SK-N-MC (cell line): ENCODE measurements around the gene KLK10.

Experiments
- DNase-seq: peaks from one replicate; pipeline ENCODE4 v3.0.0-alpha.2; 2011; ENCODE audit warnings: low read depth, low spot score
- H3K27ac ChIP-seq: fragments of 200-600 bp; sonication (generic); 2 replicates; pipeline ENCODE4 v1.5.1; 2016; ENCODE audit warnings: mixed run types
- H3K36me3 ChIP-seq: fragments of 200-600 bp; sonication (generic); 2 replicates; pipeline ENCODE4 v1.6.1; 2017; ENCODE audit warnings: antibody characterized with exemption, low read length, mixed read lengths; ENCODE audit not compliant: insufficient read depth
- H3K4me3 ChIP-seq: fragments of 200-600 bp; sonication (generic); 2 replicates; pipeline ENCODE4 v1.5.1; 2016
- H3K9ac ChIP-seq: fragments of 200-600 bp; sonication (generic); 2 replicates; pipeline ENCODE4 v1.8.0; 2017; ENCODE audit warnings: mixed run types, mixed read lengths; ENCODE audit not compliant: insufficient read length
- H3K9me3 ChIP-seq: fragments of 200-600 bp; sonication (generic); 2 replicates; pipeline ENCODE4 v1.6.1; 2017; ENCODE audit warnings: low read depth, mild to moderate bottlenecking, antibody characterized with exemption, low read length, moderate library complexity, mixed read lengths
- EZH2 ChIP-seq: fragments of 200-600 bp; sonication (generic); IDR thresholded peaks from one replicate; pipeline ENCODE4 v1.6.1; 2017; ENCODE audit warnings: antibody characterized with exemption
- FOXP2 ChIP-seq: optimal IDR thresholded peaks from 2 replicates; pipeline ENCODE3; 2011; ENCODE audit warnings: mild to moderate bottlenecking, moderate library complexity; ENCODE audit not compliant: insufficient read depth; ENCODE audit errors: extremely low read length, control extremely low read depth
- POLR2AphosphoS5 ChIP-seq: IDR thresholded peaks from 2 replicates; pipeline ENCODE4 v1.6.1; 2012; ENCODE audit warnings: mild to moderate bottlenecking, low read depth, low read length, borderline replicate concordance

Gene KLK10

DNA sequence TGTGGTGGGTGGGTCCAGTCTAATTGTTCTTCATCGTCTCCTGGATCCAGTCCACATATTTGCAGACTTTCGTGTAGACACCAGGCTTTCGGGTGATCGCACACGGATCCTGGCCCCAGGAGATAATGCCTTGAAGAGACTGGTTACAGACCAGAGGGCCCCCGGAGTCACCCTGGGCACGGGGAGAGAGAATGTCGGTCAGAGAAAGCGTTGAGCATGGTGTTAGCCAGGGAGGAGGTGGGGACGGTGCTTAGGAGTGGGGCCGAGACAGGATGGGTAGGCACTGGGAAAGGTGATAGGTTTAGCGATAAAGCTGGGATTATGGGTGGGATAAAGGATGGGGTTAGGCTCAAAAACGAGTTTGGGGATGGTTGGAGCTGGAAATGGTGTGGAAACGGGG lies 3.0 kb upstream of the KLK10 start:
- no peak overlapping the region for H3K9ac ChIP-seq
- DNase-seq = no peak
- H3K9me3 ChIP-seq = no peaks in the 10 kb centered on the region
- no peak overlapping the region for H3K27ac ChIP-seq
- H3K4me3 ChIP-seq = no peak overlapping the region
- H3K36me3 ChIP-seq = no peaks in the 10 kb centered on the region
- no peak for TF ChIP-seq EZH2
- TF ChIP-seq FOXP2 = no peak
- TF ChIP-seq POLR2AphosphoS5 = no peak

- DNase-seq = no peak
- no peak overlapping the region for H3K27ac ChIP-seq
- H3K36me3 ChIP-seq = no peaks in the 10 kb centered on the region
Measured at GRCh38 chr19:51020988-51021651, 1.6 kb upstream of the KLK10 start.

DNA sequence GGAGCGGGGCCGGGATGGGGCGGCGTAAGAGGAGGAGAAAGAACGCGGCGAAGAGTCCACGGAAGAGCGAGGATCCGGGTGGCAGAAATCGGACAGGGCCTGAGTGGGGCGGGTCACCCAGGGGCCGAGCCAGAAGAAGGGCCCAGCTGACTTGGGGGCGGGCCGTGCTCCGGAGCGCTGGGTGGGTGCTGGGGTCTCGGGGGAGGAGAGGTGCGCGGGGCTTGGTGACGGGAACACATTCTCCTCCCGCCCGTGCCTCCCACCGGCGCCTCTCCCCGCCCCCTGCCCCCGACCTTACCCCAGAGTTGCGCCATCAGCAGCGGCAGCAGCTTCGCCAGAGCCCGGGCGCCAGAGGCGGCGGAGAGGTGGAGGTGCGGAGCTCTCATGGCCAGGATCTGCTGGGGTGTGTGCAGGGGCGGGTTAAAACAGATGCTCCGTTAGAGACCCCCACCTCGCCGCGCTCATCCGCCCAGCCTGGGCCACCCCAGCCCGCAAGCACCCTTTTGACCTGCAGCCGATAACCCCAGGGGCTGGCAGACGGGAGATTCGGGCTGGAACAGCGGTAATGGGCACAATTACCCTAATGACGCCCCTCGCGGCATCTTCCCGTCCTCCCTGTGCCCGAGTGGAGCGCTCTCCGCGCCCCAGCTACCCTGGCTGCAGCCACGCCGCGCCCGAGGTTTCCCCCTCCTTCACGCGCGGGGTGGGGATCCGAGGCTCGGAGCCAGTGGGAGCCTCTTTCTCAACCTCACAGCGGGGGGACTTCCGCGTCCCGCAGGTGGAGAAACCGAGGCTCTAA lies 565 bp downstream of the KLK10 start:
- Histone ChIP-seq H3K27ac (no peak overlapping the region), H3K4me3 (no peak overlapping the region), H3K9ac (no peak overlapping the region), H3K36me3 (no peaks in the 10 kb centered on the region), H3K9me3 (no peaks in the 10 kb centered on the region)
- TF ChIP-seq EZH2 (no peak), FOXP2 (no peak), POLR2AphosphoS5 (no peak)
- DNase-seq = no peak

More at GRCh38 chr19:51020988-51021651, 1.6 kb upstream of the KLK10 start:
- H3K9me3 ChIP-seq = no peaks in the 10 kb centered on the region
- no peak overlapping the region for H3K4me3 ChIP-seq
- TF ChIP-seq POLR2AphosphoS5 (no peak), EZH2 (no peak), FOXP2 (no peak)
- no peak overlapping the region for H3K9ac ChIP-seq

GRCh38 chr19:51016798-51017683 lies 2.5 kb downstream of the KLK10 start:
- Histone ChIP-seq H3K27ac (no peak overlapping the region), H3K9me3 (no peaks in the 10 kb centered on the region), H3K36me3 (no peaks in the 10 kb centered on the region), H3K9ac (no peak overlapping the region), H3K4me3 (0 out of 2 replicates have a peak overlapping the region, but pooled peaks have one; percentile 22)
- no peak for DNase-seq
- TF ChIP-seq POLR2AphosphoS5 = no peak
- peak; percentile 71 for TF ChIP-seq EZH2

DNA sequence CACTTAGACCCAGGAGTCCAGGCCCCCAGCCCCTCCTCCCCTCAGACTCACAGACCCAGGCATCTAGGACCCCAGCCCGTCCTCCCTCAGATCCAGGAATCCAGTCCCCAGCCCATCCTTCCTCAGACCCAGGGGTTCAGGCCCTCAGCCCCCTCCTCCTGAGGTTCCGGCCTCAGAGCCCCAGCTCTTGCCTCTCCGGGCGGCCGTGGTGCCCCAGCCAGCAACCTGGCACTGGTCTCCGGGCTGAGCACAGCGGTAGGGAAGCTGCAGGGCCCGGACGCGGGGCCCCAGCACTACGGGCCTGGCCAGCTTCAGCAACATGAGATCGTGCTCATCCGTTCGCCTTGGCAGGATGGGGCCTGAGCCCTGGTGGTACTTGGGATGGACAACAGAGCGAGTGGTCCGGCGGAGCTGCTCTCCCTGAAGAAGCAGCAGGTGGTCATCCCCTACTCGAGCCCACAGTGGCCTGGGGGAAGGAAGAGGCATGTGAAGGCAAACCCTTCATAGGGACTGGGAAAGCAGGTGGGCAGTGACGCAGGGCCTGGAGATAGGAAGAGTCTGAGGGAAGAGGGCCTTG lies 3.7 kb downstream of the KLK10 start:
- Histone ChIP-seq H3K36me3 (no peaks in the 10 kb centered on the region), H3K9ac (no peak overlapping the region), H3K4me3 (no peak overlapping the region), H3K9me3 (no peaks in the 10 kb centered on the region), H3K27ac (no peak overlapping the region)
- DNase-seq = no peak
- no peak for TF ChIP-seq FOXP2
- TF ChIP-seq EZH2 = no peak
- no peak for TF ChIP-seq POLR2AphosphoS5

DNA sequence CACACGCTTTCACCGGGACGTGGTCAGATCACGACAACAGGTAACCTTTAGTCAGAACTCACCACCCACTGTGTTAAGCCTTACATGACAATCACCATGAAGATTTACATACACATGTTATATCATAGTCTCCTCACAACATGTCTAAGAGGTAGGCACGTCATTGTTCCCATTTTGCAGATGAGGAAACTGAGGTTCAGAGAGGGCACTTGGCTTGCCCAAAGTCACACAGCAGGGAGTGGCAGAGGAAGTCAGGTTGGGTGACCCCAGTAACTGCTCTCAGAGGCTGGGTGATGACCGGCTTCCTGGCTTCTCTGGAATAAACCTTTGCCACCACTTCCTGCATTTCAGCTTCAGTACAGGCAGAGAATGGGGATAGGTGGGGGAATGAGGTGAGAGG lies 5.3 kb downstream of the KLK10 start:
- no peaks in the 10 kb centered on the region for H3K36me3 ChIP-seq
- no peak for TF ChIP-seq FOXP2
- H3K9me3 ChIP-seq = no peaks in the 10 kb centered on the region
- H3K9ac ChIP-seq = no peak overlapping the region
- DNase-seq = no peak
- H3K27ac ChIP-seq = no peak overlapping the region
- H3K4me3 ChIP-seq = no peak overlapping the region

GRCh38 chr19:51012661-51013190 lies 6.8 kb downstream of the KLK10 start:
- no peak for DNase-seq
- Histone ChIP-seq H3K9ac (no peak overlapping the region), H3K36me3 (no peaks in the 10 kb centered on the region), H3K4me3 (no peak overlapping the region), H3K27ac (no peak overlapping the region), H3K9me3 (no peaks in the 10 kb centered on the region)
- no peak for TF ChIP-seq POLR2AphosphoS5
- TF ChIP-seq FOXP2 = no peak
- TF ChIP-seq EZH2 = no peak
